NCI-H345 treated with DMSO at 0.1 percent for 48 hours (cell line): ENCODE data around the gene FNIP1.
"Not testable (repeated sequence)": the region's sequence is repeated elsewhere in the genome, so short reads cannot be mapped to it uniquely, and the experiment has no call there.

ENCODE experiments used
- DNase-seq: peaks from one replicate; lab custom pipeline; 2025; ENCODE audit not compliant: unreplicated experiment; lab: John Stamatoyannopoulos, UW

The FNIP1 gene

DNA sequence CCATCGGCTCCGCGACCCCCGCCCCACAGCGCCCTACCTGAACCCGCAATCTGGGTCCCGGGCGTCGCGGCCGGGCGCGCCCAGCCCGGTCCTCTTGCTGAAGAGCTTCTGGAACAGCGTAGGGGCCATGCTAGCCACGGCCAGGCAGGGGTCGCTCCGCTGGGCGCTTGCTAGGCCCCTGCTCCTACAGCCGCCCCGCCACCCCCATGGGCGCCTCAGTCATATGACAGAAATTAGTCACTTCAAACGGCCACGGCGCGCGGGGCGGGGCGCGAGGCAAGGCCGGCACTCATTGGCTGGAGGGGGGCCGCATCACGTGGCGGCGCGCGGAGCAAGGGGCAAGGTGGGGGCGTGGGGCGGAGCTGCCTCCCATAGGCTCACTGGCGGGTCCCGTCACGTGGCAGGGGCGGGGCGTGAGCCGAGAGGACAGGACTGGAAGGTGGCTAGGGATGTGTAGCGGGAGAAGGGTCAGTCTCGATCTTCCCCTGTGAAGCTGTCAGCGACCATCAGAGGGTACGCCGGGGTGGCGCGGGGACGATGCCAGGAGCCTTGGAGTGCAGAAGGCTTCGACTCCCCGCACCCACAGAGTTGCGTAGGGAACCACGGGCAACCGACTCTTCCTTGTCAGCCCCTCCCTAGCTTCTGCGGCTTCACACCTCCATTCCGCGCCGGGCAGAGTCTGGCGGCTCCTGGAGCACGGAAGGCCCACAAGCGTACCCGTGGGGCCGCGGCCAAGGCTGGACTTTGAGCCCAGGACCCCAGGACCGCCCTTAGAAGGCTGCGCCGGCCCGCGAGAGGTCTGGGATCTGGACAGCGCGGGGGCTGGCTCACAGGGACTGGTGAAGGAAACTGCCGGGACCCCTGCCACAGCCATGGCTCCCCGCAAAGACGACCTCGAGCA lies at the start of gene FNIP1:
Gene FNIP1 (minus strand): TSS at position 225 of the 901 bp plus-strand sequence. CDS start 96 bp downstream, at position 129.
- DNase-seq: peak; percentile 83

DNA sequence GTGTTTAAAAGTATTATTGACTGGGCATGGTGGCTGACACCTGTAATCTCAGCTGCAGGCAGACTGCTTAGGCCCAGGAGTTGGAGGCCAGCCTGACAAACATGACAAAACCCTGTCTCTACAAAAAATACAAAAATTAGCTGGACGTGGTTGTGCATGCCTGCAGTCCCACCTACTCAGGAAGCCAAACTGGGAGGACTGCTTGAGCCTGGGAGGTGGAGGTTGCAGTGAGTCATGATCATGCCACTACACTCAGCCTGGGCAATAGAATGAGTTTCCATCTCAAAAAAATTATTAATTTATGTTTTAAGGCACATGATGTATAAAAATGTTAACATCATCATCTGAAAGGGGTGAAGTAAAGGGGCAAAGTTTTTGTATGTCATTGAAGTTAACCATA lies 49.7 kb upstream of the FNIP1 start:
- DNase-seq: no peak

DNA sequence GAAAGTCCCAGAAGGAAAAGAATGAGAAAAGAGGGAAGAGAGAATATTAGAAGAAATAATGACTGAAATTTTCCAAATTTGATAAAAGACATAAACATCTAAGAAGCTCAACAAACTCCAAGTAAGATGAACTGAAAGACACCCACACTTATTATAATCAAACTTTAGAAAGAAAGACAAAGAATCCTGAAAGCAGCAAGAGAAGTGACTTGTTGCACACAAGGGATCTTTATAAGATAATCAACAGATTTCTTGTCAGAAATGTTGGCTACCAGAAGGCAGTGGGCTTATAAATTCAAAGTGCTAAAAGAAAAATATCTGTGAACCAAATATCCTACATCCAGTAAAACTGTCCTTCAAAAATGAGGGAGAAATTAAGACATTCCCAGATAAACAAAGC lies 49.0 kb upstream of the FNIP1 start:
- no peak for DNase-seq

DNA sequence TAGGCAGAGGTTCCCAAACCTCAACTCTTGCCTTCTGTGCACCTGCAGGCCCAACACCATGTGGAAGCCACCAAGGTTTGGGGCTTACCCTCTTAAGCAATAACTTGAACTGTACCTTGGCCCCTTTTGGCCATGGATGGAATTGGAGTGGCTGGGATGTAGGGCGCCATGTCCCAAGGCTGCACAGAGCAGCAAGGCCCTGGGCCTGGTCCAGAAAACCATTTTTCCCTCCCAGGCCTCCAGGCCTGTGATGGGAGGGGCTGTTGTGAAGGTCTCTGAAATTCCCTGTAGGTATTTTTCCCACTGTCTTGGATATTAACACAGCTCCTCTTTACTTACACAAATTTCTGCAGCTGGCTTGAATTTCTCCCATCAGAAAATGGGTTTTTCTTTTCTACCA lies 46.2 kb upstream of the FNIP1 start:
- DNase-seq: not testable (repeated sequence)

DNA sequence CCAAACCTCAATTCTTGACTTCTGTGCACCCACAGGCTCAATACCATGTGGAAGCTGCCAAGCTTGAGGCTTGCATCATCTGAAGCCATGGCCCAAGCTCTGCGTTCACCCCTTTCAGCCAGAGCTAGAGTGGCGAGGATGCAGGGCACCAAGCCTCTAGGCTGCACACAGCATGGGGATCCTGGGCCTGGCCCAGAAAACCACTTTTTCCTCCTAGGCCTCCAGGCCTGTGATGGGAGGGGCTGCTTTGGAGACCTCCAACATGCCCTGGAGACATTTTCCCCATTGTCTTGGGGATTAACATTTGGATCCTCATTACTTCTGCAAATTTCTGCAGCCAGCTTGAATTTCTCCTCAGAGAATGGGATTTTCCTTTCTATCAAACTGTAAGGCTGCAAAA lies 35.9 kb upstream of the FNIP1 start:
- DNase-seq: not testable (repeated sequence)

DNA sequence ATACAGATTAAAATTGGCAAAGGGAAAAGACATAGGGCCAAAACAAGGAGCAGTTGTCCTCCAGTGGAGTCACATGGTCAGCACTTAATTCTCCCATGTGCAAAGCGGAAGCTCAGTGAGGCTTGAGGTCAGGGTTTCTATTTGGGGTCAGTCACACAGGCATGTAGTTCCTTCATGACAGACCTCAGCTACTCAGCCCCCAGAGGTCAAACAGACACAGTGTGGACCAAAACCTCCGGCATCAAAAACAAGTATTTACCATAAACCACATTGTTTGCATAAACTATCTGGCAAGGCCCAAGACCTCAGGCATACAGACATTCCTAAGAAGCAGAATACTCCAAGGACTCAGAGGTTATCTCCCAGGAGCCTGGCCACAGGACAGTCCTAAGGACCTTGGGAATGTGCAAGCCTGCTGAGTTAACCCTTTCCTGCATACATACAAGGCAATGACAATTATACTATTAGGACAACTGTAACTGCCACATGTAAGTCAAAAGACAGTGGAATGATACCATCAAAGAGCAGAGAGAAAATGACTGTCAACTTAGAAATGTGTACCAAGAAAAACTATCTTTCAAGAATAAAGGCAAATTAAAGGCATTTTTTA lies 28.7 kb upstream of the FNIP1 start:
- DNase-seq: no peak

DNA sequence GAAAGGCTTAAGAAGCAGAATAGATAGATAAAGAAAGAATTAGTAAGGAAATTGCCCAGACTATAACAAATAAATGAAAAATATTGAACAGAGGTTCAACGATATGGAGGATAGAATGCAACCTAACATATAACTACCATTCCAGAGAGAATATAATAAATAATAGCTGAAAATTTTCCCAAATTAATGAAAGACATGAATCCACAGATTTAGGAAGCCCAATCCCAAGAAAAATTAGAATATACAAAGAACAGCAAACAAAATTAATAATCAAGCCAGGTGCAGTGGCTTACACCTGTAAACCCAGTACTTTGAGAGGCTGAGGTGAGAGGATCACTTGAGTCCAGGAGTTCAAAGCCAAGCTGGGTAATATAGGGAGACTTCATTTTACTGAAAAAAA lies 27.8 kb upstream of the FNIP1 start:
- no peak for DNase-seq

DNA sequence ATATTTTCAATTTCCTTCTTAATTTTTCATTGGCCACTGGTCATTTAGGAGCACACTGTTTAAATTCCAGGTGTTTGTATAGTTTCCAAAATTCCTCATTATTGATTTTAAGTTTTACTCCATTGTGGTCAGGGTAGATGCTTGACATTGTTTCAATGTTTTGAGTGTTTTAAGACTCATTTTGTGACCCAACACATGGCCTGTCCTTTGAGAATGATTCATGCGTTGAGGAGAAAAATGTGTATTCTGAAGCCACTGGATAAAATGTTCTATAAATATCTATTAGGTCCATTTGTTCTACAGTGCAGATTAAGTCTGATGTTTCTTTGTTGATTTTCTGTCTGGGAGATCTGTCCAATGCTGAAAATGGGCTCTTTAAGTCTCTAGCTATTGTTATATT lies 24.4 kb upstream of the FNIP1 start:
- DNase-seq: no peak

DNA sequence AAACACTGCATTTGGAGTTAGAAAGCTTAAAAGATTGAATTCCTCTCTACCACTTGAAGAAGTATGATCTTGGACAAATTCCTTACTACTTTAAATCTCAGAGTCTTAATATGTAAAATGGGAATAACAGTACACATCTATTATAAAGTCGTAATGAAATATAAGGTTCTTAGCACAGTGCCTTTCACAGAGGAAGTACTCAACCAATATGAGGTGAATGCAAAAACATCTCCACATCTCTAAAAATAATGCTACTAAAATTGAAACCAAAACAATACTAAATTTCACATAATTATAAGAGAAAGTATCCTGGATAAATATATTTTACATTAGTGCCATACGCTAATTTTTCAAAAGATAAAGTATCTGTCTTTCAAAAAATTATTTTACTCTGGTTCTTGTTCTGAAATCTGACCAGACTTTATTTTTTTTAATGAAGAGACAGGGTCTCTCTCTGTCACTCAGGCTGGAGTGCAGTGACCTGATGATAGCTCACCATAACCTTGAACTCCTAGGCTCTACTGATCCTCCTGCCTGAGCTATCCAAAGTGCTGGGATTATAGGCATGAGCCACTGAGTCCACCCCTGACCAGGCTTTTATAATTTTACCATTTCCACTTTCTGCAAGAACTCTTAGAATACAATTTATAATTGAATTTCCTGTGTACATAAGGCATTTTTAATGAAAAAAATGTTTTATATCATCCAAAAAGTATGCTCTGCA lies 21.3 kb upstream of the FNIP1 start:
- DNase-seq: no peak

DNA sequence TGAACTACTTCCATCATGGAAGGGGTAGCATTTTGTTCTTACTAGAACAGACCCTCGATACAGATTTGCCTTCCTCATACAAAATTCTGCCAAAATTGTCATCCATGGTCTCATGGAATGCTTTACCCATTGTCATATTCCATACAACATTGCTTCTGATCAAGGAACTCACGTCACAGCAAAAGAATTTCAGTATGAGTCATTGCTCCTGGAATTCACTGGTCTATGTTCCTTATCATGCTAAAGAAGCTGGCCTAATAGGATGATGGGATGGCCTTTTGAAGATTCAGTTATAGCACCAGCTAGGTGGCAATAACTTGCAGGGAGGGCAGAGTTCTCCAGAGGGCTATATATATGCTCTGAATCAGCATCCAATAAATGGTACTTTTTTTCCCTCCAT lies 18.2 kb upstream of the FNIP1 start:
- DNase-seq: no peak

DNA sequence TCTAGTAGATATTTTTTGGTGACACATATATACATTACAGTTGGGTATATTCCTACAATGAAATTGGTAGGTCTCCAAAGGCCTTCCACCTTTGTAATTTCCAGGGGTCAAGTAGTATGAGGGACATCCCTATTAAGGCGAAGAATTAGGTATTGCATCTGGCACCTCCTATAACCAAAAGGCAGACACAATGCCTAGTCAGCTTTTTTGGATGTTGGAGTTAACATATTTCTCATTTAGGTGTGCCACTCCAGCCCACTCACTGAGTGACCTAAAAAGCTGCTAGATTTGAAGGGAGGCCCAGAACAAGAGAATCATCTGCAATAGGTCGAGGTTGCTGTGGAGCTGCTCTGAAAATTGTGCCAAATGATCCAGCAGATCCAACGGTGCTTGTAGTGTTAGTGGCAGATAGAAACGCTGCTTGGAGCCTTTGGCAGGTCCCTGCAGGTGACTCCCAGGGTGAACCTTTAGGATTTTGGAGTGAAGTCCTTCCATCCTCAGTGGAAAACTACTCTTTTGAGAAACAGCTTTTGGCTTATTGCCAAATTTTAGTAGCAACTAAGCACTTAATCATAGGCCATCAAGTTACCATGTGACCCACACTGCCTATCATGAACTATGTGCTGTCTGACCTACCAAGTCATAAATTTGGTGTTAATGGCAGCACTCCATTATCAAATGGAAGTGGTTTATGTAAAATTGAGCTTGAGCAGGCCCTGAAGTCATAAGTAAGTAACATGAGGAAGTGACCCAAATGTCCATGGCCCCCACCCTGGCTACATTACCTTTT lies 15.7 kb upstream of the FNIP1 start:
- DNase-seq: no peak

DNA sequence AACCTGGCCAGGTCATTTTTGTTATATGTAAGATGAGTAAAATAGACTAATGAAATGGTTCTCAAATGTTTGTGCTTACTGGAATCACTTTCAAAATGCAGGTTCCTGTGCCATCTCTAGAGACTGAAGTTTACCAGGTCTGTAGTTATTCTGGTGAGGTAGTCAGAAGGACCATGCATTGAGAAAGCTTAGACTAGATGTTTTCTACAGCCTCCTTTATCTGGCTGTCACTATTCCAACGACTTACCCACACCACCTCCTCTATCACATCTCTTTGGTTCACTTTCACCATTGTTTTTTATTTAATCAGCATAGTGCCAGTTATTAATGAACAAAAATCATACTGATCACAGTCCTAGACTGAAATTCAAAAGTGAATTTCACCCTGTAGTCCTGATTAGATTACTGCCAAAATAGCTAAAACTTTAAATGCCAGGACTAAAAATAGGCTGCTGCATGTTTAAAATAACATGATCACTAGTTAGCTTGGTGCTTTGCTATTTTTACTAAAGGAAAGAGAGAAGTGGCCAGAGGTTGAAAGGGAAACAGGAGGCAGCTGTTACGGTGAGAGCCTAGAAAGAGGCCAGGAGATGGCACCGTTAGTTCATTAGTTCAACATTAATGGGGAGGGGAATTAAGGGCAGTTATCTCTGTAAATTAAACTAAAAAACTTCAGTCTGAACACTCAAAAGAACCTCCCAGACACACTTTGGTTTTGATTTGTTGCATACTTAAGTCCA lies 13.9 kb upstream of the FNIP1 start:
- DNase-seq: no peak

DNA sequence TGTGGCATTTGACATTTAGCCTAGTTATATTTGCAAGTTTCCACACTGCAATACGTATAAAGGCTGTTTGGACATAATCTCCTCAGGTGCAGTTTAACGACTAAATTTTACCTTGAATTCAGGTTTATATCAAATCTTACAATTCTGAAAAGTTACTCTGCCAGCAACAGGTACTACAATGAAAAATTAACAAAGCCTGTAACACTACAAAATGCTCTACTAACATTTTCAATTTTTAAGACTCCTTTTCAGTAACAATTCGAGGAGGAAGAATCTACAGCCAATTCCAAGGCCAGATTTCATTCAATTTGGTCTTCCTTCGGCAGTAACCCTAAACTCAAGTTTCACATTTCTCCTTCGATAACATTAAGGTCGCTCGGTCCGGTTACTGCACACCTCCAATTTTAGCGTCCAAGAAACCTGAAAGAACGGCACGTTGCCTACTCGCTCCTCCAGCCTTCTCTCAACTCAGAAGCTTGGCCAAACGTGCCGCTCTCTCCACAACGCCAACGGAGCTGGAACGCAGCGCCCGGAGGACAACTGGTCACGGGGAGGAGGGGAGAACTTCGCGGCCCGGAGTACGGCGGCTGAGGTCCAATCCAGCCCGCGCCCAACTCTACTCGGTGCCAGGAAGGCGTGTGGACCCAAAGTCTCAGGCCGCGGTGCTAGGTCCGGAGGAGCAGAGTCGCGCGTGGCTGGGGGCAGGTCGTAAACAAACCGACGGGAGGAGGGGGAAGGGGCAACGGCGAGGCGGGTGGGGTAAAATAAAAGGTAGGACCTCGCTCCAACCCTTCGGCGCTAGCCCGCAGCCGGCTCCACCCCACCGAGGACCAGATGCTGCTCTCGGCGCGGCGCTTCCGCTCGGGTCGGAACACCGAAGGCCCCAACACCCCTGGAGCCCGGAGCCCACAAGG lies 681 bp downstream of the FNIP1 start:
- no peak for DNase-seq

DNA sequence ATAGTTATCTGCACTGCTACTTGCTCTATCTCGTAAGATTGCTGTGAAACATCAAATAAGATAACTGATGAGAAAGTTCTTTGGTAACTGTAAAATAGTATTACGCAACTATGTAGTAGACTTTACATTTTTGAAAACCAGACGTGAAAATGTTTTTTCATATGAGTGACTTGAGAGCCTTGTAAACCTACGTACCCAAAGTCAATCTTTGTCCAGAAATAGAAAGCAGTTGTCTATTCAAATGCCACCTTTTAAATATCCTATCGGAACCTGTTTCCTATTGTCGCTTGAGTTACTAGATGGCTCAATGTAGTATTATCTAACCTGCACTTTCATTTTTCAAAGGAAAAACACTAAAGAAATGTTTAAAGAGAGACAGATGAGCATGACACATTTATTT lies 1.6 kb downstream of the FNIP1 start:
- DNase-seq: no peak

DNA sequence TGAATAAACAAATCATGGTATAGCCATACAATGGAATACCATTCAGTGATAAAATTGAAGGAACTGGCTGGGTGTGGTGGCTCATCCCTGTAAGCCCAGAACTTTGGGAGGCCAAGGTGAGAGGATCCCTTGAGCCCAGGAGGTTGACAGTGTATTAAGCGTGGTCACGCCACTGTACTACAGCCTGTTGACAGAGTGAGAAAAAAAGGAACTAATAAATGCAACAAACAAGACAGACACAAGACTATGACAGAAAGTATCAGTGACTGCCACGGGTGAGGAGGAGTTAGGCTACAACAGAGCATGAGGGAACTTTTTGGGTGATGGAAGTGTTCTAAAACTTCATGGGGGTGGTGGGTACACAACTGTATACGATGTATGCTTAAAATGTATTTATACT lies 2.2 kb downstream of the FNIP1 start:
- no peak for DNase-seq

DNA sequence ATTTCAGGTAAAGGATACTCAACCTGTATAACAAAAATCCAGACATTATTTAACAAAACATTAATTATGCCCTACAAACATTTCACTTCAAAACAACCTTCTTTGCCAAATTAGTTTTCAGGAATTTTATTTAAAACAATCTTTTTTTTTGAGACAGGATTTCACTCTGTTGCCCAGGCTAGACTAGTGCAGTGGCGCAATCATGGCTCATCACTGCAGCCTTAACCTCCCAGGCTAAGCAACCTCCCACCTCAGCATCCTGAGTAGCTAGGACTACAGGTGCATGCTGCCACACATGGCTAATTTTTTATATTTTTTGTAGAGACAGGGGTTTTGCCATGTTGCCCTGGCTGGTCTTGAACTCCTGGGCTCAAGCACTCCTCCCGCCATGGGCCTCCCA lies 3.9 kb downstream of the FNIP1 start:
- DNase-seq: no peak

DNA sequence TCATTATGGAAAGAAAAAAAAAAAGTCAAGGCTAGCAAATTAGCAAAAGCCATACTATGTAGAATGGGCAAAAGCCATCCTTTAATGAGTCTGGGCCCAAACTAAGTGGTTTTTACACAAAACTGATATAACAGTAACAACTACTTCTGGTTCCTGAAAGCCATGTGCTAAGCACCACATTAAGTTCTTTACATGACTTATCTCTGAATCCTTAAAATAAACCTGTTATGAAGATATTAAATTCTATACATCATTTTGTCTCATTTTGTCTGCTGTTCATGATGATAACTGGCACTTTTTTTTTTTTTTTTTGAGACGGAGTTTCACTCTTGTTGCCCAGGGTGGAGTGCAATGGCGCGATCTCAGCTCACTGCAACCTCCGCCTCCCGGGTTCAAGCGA lies 5.0 kb downstream of the FNIP1 start:
- DNase-seq: no peak

DNA sequence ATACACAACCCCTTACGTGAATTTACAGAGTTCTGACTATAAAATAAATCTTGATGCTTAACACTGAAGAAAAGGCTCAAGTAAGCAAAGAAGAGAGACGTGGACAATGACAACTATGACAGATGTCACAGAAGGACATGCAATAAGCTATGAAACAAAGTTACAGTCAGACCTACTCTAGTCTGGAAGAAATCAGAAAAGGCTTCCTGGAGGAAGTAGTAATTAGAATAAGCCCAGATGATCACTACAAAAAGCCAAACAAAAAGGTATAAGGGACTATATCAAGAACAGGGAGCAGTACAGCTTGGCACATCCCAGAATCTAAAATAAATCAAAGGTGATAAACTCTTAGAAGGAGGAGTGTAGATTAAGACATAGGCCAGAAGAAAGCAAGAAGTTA lies 6.3 kb downstream of the FNIP1 start:
- no peak for DNase-seq

DNA sequence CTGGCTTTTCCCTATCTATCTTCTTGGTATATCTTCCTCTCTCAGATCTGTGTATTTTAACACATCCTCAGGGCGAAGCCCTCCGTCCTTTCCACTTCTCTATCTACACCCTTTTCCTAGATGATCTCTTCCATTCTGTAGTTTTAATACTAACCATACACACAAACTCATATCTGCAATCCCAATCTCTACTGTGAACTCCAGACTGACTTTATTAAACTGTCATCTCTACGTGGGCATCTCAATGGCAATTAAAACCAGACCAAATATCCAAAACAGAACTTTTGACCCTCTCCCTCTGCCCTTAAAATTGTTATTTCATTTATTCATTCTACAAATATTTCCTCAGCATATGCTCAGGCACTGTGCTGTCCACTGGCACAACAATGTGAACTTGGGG lies 7.1 kb downstream of the FNIP1 start:
- no peak for DNase-seq
